ENCODE data around the gene INTS4. TPM values are rescaled to one million over a fixed set of nuclear protein-coding genes. Genes with fewer than 3 reads are reported as not detected.
"Not testable (repeated sequence)": the region's sequence is repeated elsewhere in the genome, so short reads cannot be mapped to it uniquely, and the experiment has no call there.

Gene INTS4
- total and polyA plus RNA-seq, 2 donors from 2014 or later = 16.7 to 34.6 TPM

GRCh38 chr11:77854838-77855237 lies 139.6 kb downstream of the INTS4 start:
- Histone ChIP-seq H3K9ac (ENCODE audit: low read length in 3 of 3) (no peak overlapping the region), H3K27me3 (ENCODE audit: control insufficient read depth, insufficient read depth, low read length) (no peaks in the 10 kb centered on the region), H3K4me1 (ENCODE audit: control insufficient read depth in 2 of 3, insufficient read depth in 2 of 3, low read depth in 1 of 3, low read length in 3 of 3) (no peaks in the 10 kb centered on the region), H3K27ac (ENCODE audit: low read depth in 2 of 2, low read length in 2 of 2) (no peak overlapping the region), H3K36me3 (ENCODE audit: control insufficient read depth in 2 of 3, insufficient read depth in 3 of 3, low read length in 3 of 3) (peaks cover 2 to 11% (median 4%) of the 10 kb centered on the region in 3 donors), H3K4me3 (ENCODE audit: low read length in 3 of 3) (no peak overlapping the region), H3K9me3 (ENCODE audit: control insufficient read depth in 2 of 3, insufficient read depth in 1 of 3, low read length in 3 of 3) (peaks cover 3 to 6% (median 5%) of the 10 kb centered on the region in 3 donors)
- intact Hi-C loops (cut with DNase I) = no loop called here
- DNase-seq (no peak), FAIRE-seq (no peak)
- no peak for TF ChIP-seq CTCF (IDR thresholded peaks at IDR 0.05; ENCODE audit: borderline replicate concordance, extremely low read depth, insufficient read depth)

GRCh38 chr11:77851503-77851902 lies 143.0 kb downstream of the INTS4 start:
- no peak for TF ChIP-seq CTCF (IDR thresholded peaks at IDR 0.05; ENCODE audit: borderline replicate concordance, extremely low read depth, insufficient read depth)
- intact Hi-C loops (cut with DNase I) = no loop called here
- H3K4me1 ChIP-seq (ENCODE audit: control insufficient read depth in 2 of 3, insufficient read depth in 2 of 3, low read depth in 1 of 3, low read length in 3 of 3) = no peaks in the 10 kb centered on the region
- FAIRE-seq = no peak
- no peak overlapping the region for H3K4me3 ChIP-seq (ENCODE audit: low read length in 3 of 3)
- DNase-seq = no peak
- peaks cover 2 to 11% (median 4%) of the 10 kb centered on the region in 3 donors for H3K36me3 ChIP-seq (ENCODE audit: control insufficient read depth in 2 of 3, insufficient read depth in 3 of 3, low read length in 3 of 3)
- H3K27me3 ChIP-seq (ENCODE audit: control insufficient read depth, insufficient read depth, low read length) = no peaks in the 10 kb centered on the region
- peaks cover 3 to 6% (median 5%) of the 10 kb centered on the region in 3 donors for H3K9me3 ChIP-seq (ENCODE audit: control insufficient read depth in 2 of 3, insufficient read depth in 1 of 3, low read length in 3 of 3)
- no peak overlapping the region for H3K9ac ChIP-seq (ENCODE audit: low read length in 3 of 3)
- H3K27ac ChIP-seq (ENCODE audit: low read depth in 2 of 2, low read length in 2 of 2) = no peak overlapping the region

GRCh38 chr11:77843700-77844099 lies 150.8 kb downstream of the INTS4 start:
- not testable (repeated sequence) for FAIRE-seq

GRCh38 chr11:77842441-77843121 lies 151.9 kb downstream of the INTS4 start:
- no peak overlapping the region for H3K27ac ChIP-seq (ENCODE audit: low read depth in 2 of 2, low read length in 2 of 2)

More at GRCh38 chr11:77843700-77844099, 150.8 kb downstream of the INTS4 start:
- H3K9me3 ChIP-seq (ENCODE audit: control insufficient read depth in 2 of 3, insufficient read depth in 1 of 3, low read length in 3 of 3); DNase-seq; intact Hi-C loops (cut with DNase I); H3K9ac ChIP-seq (ENCODE audit: low read length in 3 of 3); H3K4me1 ChIP-seq (ENCODE audit: control insufficient read depth in 2 of 3, insufficient read depth in 2 of 3, low read depth in 1 of 3, low read length in 3 of 3); H3K36me3 ChIP-seq (ENCODE audit: control insufficient read depth in 2 of 3, insufficient read depth in 3 of 3, low read length in 3 of 3); H3K27me3 ChIP-seq (ENCODE audit: control insufficient read depth, insufficient read depth, low read length); H3K27ac ChIP-seq (ENCODE audit: low read depth in 2 of 2, low read length in 2 of 2); H3K4me3 ChIP-seq (ENCODE audit: low read length in 3 of 3): not testable (repeated sequence)

More at GRCh38 chr11:77842441-77843121, 151.9 kb downstream of the INTS4 start:
- TF ChIP-seq CTCF (IDR thresholded peaks at IDR 0.05; ENCODE audit: borderline replicate concordance, extremely low read depth, insufficient read depth) = no peak
- no peak overlapping the region for H3K9ac ChIP-seq (ENCODE audit: low read length in 3 of 3)
- H3K27me3 ChIP-seq (ENCODE audit: control insufficient read depth, insufficient read depth, low read length) = no peaks in the 10 kb centered on the region
- no peaks in the 10 kb centered on the region for H3K4me1 ChIP-seq (ENCODE audit: control insufficient read depth in 2 of 3, insufficient read depth in 2 of 3, low read depth in 1 of 3, low read length in 3 of 3)
- DNase-seq (no peak), FAIRE-seq (no peak)
- intact Hi-C loops (cut with DNase I) = no loop called here
- H3K36me3 ChIP-seq (ENCODE audit: control insufficient read depth in 2 of 3, insufficient read depth in 3 of 3, low read length in 3 of 3) = peaks cover 0 to 6% (median 4%) of the 10 kb centered on the region in 3 donors
- H3K4me3 ChIP-seq (ENCODE audit: low read length in 3 of 3) = no peak overlapping the region
- no peaks in the 10 kb centered on the region for H3K9me3 ChIP-seq (ENCODE audit: control insufficient read depth in 2 of 3, insufficient read depth in 1 of 3, low read length in 3 of 3)

Measured in kidney (tissue), 14 donors.